ENCODE data around the gene SOX3. TPM values are rescaled to one million over a fixed set of nuclear protein-coding genes. Genes with fewer than 3 reads are reported as not detected.

Gene SOX3
- total RNA-seq, 1 donor from 2014 or later, result 0.49 TPM

- Mint-ChIP-seq H3K4me3 (ENCODE audit: unreplicated experiment) (no peak overlapping the region), H3K27ac (ENCODE audit: unreplicated experiment) (no peak overlapping the region), H3K27me3 (ENCODE audit: unreplicated experiment) (peaks cover 13% of the 10 kb centered on the region), H3K9me3 (ENCODE audit: unreplicated experiment) (no peaks in the 10 kb centered on the region), H3K36me3 (ENCODE audit: low read depth, unreplicated experiment) (no peaks in the 10 kb centered on the region), H3K4me1 (ENCODE audit: unreplicated experiment) (peaks cover 3% of the 10 kb centered on the region)
- no peak for TF ChIP-seq CTCF (IDR thresholded peaks at IDR 0.05; ENCODE audit: unreplicated experiment)
- DNase-seq (ENCODE audit: low spot score), result no peak
These were observed 4.1 kb upstream of the SOX3 start for GRCh38 chrX:140508958-140509357.

GRCh38 chrX:140507982-140508305 is 3.1 kb upstream of the SOX3 start:
- Mint-ChIP-seq H3K27me3 (ENCODE audit: unreplicated experiment) (peaks cover 18% of the 10 kb centered on the region), H3K4me1 (ENCODE audit: unreplicated experiment) (peaks cover 4% of the 10 kb centered on the region), H3K27ac (ENCODE audit: unreplicated experiment) (no peak overlapping the region), H3K9me3 (ENCODE audit: unreplicated experiment) (no peaks in the 10 kb centered on the region), H3K36me3 (ENCODE audit: low read depth, unreplicated experiment) (no peaks in the 10 kb centered on the region), H3K4me3 (ENCODE audit: unreplicated experiment) (no peak overlapping the region)
- DNase-seq (ENCODE audit: low spot score), result peak; percentile 56
- TF ChIP-seq CTCF (IDR thresholded peaks at IDR 0.05; ENCODE audit: unreplicated experiment), result no peak

- DNase-seq (ENCODE audit: low spot score), result no peak
These were observed 2.5 kb upstream of the SOX3 start for GRCh38 chrX:140507223-140507981.

GRCh38 chrX:140505421-140506337 is 810 bp upstream of the SOX3 start:
- Mint-ChIP-seq H3K9me3 (ENCODE audit: unreplicated experiment) (no peaks in the 10 kb centered on the region), H3K36me3 (ENCODE audit: low read depth, unreplicated experiment) (no peaks in the 10 kb centered on the region), H3K27ac (ENCODE audit: unreplicated experiment) (no peak overlapping the region), H3K27me3 (ENCODE audit: unreplicated experiment) (peaks cover 25% of the 10 kb centered on the region), H3K4me1 (ENCODE audit: unreplicated experiment) (peaks cover 4% of the 10 kb centered on the region), H3K4me3 (ENCODE audit: unreplicated experiment) (peak overlapping the region; percentile 42)
- TF ChIP-seq CTCF (IDR thresholded peaks at IDR 0.05; ENCODE audit: unreplicated experiment), result no peak
- no peak for DNase-seq (ENCODE audit: low spot score)

More at GRCh38 chrX:140507223-140507981, 2.5 kb upstream of the SOX3 start:
- Mint-ChIP-seq H3K36me3 (ENCODE audit: low read depth, unreplicated experiment) (no peaks in the 10 kb centered on the region), H3K4me3 (ENCODE audit: unreplicated experiment) (no peak overlapping the region), H3K9me3 (ENCODE audit: unreplicated experiment) (no peaks in the 10 kb centered on the region), H3K27ac (ENCODE audit: unreplicated experiment) (no peak overlapping the region), H3K4me1 (ENCODE audit: unreplicated experiment) (peaks cover 6% of the 10 kb centered on the region), H3K27me3 (ENCODE audit: unreplicated experiment) (peaks cover 22% of the 10 kb centered on the region)
- TF ChIP-seq CTCF (IDR thresholded peaks at IDR 0.05; ENCODE audit: unreplicated experiment), result no peak
